ENCODE results near the gene SLC39A6. TPM values are rescaled to one million over a fixed set of nuclear protein-coding genes. Genes with fewer than 3 reads are reported as not detected.

Gene SLC39A6
- total RNA-seq, 1 experiment from 2014 or later = 33.9 TPM

DNA sequence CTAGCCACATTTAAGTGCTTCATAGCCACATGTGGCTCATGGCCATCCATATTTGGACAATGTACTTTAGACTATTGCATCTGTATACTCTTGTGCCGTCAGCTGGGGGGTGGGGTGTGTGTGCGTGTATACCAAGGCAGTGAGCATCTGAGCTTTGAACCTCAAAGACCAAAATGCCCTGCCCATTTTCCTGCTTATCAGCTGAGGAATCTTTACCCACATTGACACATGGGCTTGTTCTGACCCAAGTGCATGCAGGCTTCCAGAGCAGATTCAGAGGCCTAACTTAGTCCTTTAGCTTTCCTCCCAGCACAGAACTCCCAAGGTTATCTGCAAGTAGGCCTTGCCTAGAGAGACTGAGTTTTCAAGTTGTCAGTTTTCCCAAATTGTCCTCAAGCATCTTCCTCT is 47.0 kb upstream of the SLC39A6 start:
- WGBS (ENCODE audit: extremely low coverage, insufficient read length, low lambda C conversion rate) = no CpG with 5 or more reads among the region's 2 CpGs

More for the DNA sequence above, 47.0 kb upstream of the SLC39A6 start:
- Histone ChIP-seq H3K9me3 (ENCODE audit: control insufficient read depth, low read depth, low read length) (no peaks in the 10 kb centered on the region), H3K56ac (ENCODE audit: insufficient read length, low read depth, low read length) (no peak overlapping the region), H3K27ac (ENCODE audit: insufficient read length, low read depth, low read length) (no peak overlapping the region), H4K8ac (replicated peaks; ENCODE audit: insufficient read length, low read depth, low read length) (no peak overlapping the region), H4K20me1 (ENCODE audit: control insufficient read depth, insufficient read depth, insufficient read length) (no peaks in the 10 kb centered on the region), H3K18ac (ENCODE audit: insufficient read length, low read depth, low read length) (no peak overlapping the region), H3K4me1 (ENCODE audit: insufficient read depth, low read length) (no peaks in the 10 kb centered on the region), H2BK12ac (ENCODE audit: insufficient read length, low read depth, low read length) (no peak overlapping the region), H3K4ac (ENCODE audit: low read depth, low read length) (no peak overlapping the region), H3K4me2 (ENCODE audit: insufficient read depth, insufficient read length, low read length) (no peak overlapping the region), H2BK20ac (ENCODE audit: low read depth, low read length, poor library complexity, severe bottlenecking) (no peak overlapping the region), H4K91ac (ENCODE audit: insufficient read length, low read depth, low read length) (no peak overlapping the region), H2AK5ac (ENCODE audit: insufficient read length, low read length) (no peak overlapping the region), H3K23ac (ENCODE audit: insufficient read length, low read depth, low read length) (no peak overlapping the region), H2BK15ac (ENCODE audit: low read depth, low read length) (no peak overlapping the region), H4K5ac (ENCODE audit: insufficient read length, low read depth, low read length) (no peak overlapping the region), H3K79me1 (ENCODE audit: insufficient read depth, low read depth, low read length, poor library complexity, severe bottlenecking) (no peaks in the 10 kb centered on the region), H2BK120ac (ENCODE audit: low read depth, low read length, poor library complexity, severe bottlenecking) (no peak overlapping the region), H2BK5ac (ENCODE audit: insufficient read length, low read length) (no peak overlapping the region), H3K23me2 (ENCODE audit: insufficient read length, low read depth, low read length, poor library complexity, severe bottlenecking) (no peaks in the 10 kb centered on the region), H3T11ph (ENCODE audit: low read length) (no peak overlapping the region), H2AFZ (ENCODE audit: low read length) (no peak overlapping the region), H3K9ac (ENCODE audit: extremely low read depth, insufficient read length, low read length) (no peak overlapping the region), H3K27me3 (ENCODE audit: insufficient read depth, low read length) (no peaks in the 10 kb centered on the region), H3K14ac (ENCODE audit: insufficient read depth, low read length) (no peak overlapping the region), H3K79me2 (ENCODE audit: insufficient read depth, low read length) (no peaks in the 10 kb centered on the region)
- DNase-seq = no peak
- no peak for TF ChIP-seq CTCF (conservative IDR thresholded peaks at IDR 0.05)
- peaks cover 9 to 52% (median 23%) of the 10 kb centered on the region in 3 experiments; a peak in 6 of 7 replicates for H3K36me3 Mint-ChIP-seq (ENCODE audit: insufficient read depth in 1 of 3, low read depth in 3 of 3)
- H3K4me3 Mint-ChIP-seq = no peak overlapping the region
- no peak overlapping the region for H3K27ac Mint-ChIP-seq
- H3K9me3 Mint-ChIP-seq = no peaks in the 10 kb centered on the region
- no peaks in the 10 kb centered on the region for H3K27me3 Mint-ChIP-seq (ENCODE audit: low read depth)
- H3K4me1 Mint-ChIP-seq = peaks cover 2 to 7% of the 10 kb centered on the region in 2 experiments; a peak in 3 of 4 replicates

Data from H9 (cell line).